Astrocyte of the spinal cord (primary cell): Measurements from ENCODE around the gene MAPK1.
"Not testable (repeated sequence)": the region's sequence is repeated elsewhere in the genome, so short reads cannot be mapped to it uniquely, and the experiment has no call there.

Source experiments
- DNase-seq: peaks from one replicate; pipeline ENCODE4 v3.0.0; 2011; ENCODE audit warnings: low read depth, low spot score
- H3K4me3 ChIP-seq: 2 replicates; pipeline ENCODE4 v1.5.1; 2011; ENCODE audit warnings: low read depth, mild to moderate bottlenecking, low read length, moderate library complexity
- CTCF ChIP-seq: IDR thresholded peaks from 2 replicates; pipeline ENCODE4 v1.5.1; 2012; ENCODE audit warnings: low read depth, mild to moderate bottlenecking, low read length, inconsistent platforms
- in situ Hi-C: cut with HindIII; loops from 2 replicates; pipeline ENCODE4 v1.10.0; 2017; ENCODE audit warnings: low sequenced_read_pairs

MAPK1 gene

GRCh38 chr22:21829523-21829922 lies 37.9 kb downstream of the MAPK1 start:
- TF ChIP-seq CTCF: no peak
- H3K4me3 ChIP-seq: no peak overlapping the region
- in situ Hi-C loops: no loop called here
- no peak for DNase-seq

DNA sequence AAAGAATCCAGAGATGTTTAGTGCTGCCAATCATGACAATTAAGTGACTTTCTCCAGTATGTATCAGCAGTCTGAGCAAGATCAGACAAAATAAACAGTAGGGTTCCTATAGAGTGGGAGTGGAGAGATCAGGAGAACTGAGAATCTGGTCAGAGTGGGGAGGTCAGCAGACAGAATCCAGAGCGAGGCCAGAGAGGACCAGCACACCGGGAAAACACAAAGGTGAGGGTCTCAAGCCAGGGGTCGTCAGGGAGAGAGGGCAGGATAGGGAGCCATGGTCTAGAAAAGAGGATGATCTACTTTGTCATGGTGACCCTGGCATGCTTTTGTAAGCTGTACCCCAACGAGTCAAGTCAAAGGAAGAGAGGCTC lies 39.2 kb downstream of the MAPK1 start:
- in situ Hi-C loops: no loop called here
- DNase-seq: no peak

DNA sequence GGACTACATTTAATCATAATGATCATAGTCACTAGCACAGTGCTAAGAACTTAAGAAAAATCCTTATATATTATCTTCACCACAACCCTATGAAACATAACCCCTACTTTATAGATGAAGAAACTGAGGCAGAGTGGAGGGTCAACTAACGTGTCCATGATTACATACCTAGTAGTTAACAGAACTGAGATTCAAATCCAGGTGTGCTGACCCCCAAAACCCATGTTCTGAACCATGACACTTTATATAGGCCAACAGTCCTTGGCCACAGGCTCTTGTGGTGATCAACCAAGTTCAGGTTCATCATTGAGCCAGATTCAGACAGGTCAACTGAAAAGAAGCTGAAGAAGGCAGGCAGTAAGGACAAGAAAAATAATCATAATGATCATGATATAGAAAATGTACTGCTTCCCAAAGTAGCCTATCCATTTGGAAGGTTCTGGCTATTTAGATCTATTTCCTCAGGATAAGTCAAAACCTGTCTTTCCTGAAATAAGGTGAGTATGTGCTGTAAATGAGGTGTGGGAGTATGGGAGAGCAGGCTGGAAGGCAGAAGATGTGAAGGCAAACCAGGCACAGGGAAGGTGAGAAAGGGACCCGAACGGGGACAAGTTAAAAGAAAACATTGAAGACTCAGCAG lies 39.7 kb downstream of the MAPK1 start:
- in situ Hi-C loops: no loop called here
- no peak overlapping the region for H3K4me3 ChIP-seq
- no peak for TF ChIP-seq CTCF
- DNase-seq: no peak

More for the DNA sequence above, 39.2 kb downstream of the MAPK1 start:
- no peak overlapping the region for H3K4me3 ChIP-seq
- no peak for TF ChIP-seq CTCF

DNA sequence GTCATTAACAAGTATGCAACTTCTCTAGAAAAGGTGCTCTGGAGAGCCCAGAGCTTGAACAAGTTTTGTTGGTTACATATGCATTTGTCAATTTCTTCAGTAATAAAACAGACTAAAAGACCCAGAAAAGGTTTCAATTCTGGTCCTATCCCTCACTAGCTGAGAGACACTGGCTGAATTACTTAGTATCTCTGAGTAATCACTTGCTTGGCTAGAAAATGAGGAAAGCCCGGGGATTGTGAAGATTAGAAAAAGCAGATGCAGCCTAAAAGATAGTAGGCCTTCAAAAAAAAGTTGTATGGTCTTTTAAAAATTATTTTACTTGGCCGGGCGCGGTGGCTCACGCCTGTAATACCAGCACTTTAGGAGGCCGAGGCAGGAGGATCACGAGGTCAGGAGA lies 41.2 kb downstream of the MAPK1 start:
- no peak for TF ChIP-seq CTCF
- in situ Hi-C loops: no loop called here
- no peak overlapping the region for H3K4me3 ChIP-seq
- DNase-seq: no peak

DNA sequence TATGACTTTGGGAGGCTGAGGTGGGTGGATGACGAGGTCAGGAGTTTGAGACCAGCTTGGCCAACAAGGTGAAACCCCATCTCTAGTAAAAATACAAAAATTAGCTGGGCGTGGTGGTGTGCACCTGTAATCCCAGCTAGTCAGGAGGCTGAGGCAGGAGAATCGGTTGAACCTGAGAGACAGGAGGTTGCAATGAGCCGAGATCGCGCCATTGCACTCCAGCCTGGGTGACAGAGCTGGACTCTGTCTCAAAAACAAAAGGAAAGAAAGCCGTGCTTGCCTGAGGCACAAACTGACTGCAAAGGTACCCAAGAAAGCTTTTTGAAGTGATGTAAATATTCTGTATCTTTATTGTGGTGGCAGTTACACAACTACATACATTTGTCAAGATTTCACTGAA lies 42.5 kb downstream of the MAPK1 start:
- DNase-seq, H3K4me3 ChIP-seq, in situ Hi-C loops: not testable (repeated sequence)

GRCh38 chr22:21824445-21824912 lies 43.0 kb downstream of the MAPK1 start:
- in situ Hi-C loops: no loop called here
- no peak for DNase-seq
- H3K4me3 ChIP-seq: no peak overlapping the region
- no peak for TF ChIP-seq CTCF

- no peak overlapping the region for H3K4me3 ChIP-seq
- peak; percentile 31 for DNase-seq
- in situ Hi-C loops: no loop called here
- TF ChIP-seq CTCF: no peak
Observed at GRCh38 chr22:21823740-21824444, 43.6 kb downstream of the MAPK1 start.
